ENCODE results near the gene CAMK4. TPM values are rescaled to one million over a fixed set of nuclear protein-coding genes. Genes with fewer than 3 reads are reported as not detected.

Gene CAMK4
- total RNA-seq, 1 donor from 2014 or later = 12.0 TPM

DNA sequence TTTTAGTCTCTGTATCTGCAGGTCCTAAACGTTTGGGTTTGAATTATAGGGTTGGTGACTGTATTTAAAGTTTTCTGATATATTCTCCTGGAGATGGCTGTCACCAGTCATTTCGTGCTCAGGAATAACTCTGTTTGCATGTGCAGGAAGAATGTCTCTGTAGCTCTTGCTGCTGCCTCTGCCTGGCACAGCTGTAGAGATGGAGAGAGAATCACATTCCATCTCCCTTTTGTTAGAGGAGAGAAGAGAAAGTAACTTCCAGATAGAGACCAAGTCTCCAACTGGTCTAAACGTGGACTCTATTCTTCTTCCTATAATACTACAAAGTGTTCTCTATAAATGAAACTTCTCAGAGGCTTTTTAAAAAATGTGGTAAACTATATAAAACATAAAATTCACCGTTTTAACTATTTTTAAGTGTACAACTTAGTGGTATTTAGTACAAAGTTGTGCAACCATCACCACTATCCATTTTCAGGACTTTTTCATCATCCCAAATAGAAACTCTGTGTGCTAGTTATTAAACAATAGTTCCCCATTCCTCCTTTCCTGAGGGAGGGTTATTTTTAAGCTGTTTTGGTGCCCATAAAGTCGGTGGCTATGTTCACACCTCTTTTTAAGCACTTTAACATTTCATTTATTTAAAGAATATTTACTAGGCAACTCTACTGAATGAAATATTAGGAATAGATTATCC is 308.9 kb downstream of the CAMK4 start:
- peak; percentile 23 for DNase-seq (ENCODE audit: low spot score)

DNA sequence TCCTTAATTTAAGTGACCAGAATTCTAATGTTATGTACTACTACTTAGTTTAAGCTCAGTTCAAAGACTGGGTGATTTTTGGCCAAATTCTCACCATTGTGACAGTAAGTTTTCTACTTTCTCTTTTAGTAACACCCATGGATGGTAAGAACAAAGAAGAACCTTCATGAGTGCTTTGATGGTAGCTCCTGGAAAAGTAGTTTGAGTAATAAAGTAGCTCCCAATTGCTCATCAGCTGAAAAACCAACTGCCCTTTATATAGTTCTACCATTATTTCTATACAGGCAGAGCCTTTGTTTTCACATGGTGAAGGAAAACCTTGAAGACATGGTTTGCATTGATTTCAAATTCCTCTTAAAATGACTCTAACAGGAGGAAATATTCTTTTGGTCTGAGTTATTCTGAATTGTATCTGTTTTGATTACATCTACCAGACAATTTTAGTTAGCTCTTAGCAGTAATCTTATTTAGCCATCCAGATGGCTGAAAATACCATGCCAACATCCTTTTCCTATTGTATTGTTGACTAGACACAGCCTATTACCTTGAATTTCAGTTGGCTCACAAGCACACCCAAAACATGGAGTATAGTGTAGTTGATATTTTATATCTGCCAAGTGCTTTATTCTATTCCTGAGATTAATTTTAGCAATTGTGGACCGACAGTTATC is 311.8 kb downstream of the CAMK4 start:
- DNase-seq (ENCODE audit: low spot score) = no peak

DNA sequence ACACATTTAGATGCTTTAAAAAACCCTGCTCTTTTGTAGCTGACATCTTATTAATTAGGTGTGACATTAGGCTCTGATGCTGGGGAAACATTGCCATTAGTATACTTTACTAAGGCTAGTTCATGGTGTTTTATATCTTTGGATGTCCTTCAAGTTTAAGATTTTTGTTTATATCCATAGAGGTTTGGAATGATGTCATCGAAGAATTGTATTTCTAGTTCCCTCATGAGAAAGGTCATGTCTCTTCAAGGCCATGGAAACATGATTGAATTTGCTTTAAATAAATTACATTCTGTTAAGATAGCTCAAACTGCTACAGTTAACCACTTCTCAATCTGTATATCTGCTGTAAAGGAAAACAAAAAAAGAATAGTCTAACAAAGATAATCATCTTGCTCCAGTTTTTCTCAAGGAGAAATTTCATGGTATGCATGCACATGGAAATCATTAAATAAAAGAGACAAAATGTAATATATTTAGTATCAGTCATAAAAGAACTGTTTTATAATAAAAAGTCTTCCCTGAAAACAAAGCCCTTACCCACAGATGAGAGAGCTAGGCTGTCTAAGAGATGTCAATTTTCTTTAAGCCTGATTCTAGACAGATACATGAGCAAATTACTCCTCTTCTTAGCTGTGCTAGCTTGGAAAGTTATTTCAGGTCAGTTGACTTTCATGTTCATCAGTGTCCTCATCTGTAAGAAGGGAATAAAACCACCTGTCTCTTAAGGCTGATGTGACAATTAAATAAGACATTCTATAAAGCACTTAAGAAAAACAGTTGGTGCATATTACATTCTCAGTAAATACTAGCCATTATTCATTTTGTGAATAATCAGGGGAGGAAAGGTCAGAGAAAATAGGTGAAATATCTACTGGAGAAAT is 313.2 kb downstream of the CAMK4 start:
- no peak for DNase-seq (ENCODE audit: low spot score)

Other genes starting within 250 kb of the CAMK4 start
- gene TSLP, start 152.7 kb upstream of the CAMK4 start, total RNA-seq (ENCODE audit: insufficient read depth, low replicate concordance) = 7.0 TPM
- 62.1 TPM for gene WDR36, start 132.0 kb upstream of the CAMK4 start, total RNA-seq (ENCODE audit: insufficient read depth, low replicate concordance)

Data from umbilical cord (tissue), 2 donors.